ENCODE measurements around the gene CMKLR1. TPM values are rescaled to one million over a fixed set of nuclear protein-coding genes. Genes with fewer than 3 reads are reported as not detected.

Gene CMKLR1
- total RNA-seq, 4 donors from 2014 or later = 10.2 to 14.5 (median 12.6) TPM

GRCh38 chr12:108309674-108310312 is 29.3 kb downstream of the CMKLR1 start:
- intact Hi-C loops (cut with DNase I) = no loop called here
- H3K9me3 ChIP-seq = no peaks in the 10 kb centered on the region
- WGBS = 76% methylated on average over 2 of the region's 2 CpGs
- H3K27me3 ChIP-seq = no peaks in the 10 kb centered on the region
- H3K4me1 ChIP-seq = peaks cover 44 to 81% (median 71%) of the 10 kb centered on the region in 4 donors
- H3K36me3 ChIP-seq = no peaks in the 10 kb centered on the region
- TF ChIP-seq POLR2A (IDR thresholded peaks at IDR 0.05; ENCODE audit: low read depth) (no peak), POLR2AphosphoS5 (IDR thresholded peaks at IDR 0.05) (no peak), EP300 (IDR thresholded peaks at IDR 0.05) (no peak), CTCF (IDR thresholded peaks at IDR 0.05) (no peak)
- no peak overlapping the region for H3K27ac ChIP-seq (replicated peaks in 1 of 4)
- no peak overlapping the region for H3K4me3 ChIP-seq
- DNase-seq (ENCODE audit: extremely low spot score) = no peak

- no peaks in the 10 kb centered on the region for H3K36me3 ChIP-seq
- peaks cover 48 to 91% (median 74%) of the 10 kb centered on the region in 4 donors for H3K4me1 ChIP-seq
- no peak for TF ChIP-seq CTCF (IDR thresholded peaks at IDR 0.05)
- no peak for TF ChIP-seq POLR2A (IDR thresholded peaks at IDR 0.05; ENCODE audit: low read depth)
- TF ChIP-seq POLR2AphosphoS5 (IDR thresholded peaks at IDR 0.05) = no peak
- TF ChIP-seq EP300 (IDR thresholded peaks at IDR 0.05) = no peak
- no peak for DNase-seq (ENCODE audit: extremely low spot score)
- H3K9me3 ChIP-seq = no peaks in the 10 kb centered on the region
- H3K4me3 ChIP-seq = no peak overlapping the region
- H3K27ac ChIP-seq (replicated peaks in 1 of 4) = peak overlapping the region in 1 of 4 donors; percentile 36
- 68% methylated on average over 10 of the region's 10 CpGs for WGBS
- H3K27me3 ChIP-seq = no peaks in the 10 kb centered on the region
- intact Hi-C loops (cut with DNase I) = no loop called here
Measured at GRCh38 chr12:108308395-108309085, 30.6 kb downstream of the CMKLR1 start.

- 86% methylated on average over 7 of the region's 7 CpGs for WGBS
- Histone ChIP-seq H3K27me3 (no peaks in the 10 kb centered on the region), H3K27ac (replicated peaks in 1 of 4) (peak overlapping the region in 3 of 4 donors; percentile 71 to 82 (median 73)), H3K36me3 (no peaks in the 10 kb centered on the region), H3K4me1 (peaks cover 39 to 88% (median 74%) of the 10 kb centered on the region in 4 donors), H3K4me3 (no peak overlapping the region), H3K9me3 (no peaks in the 10 kb centered on the region)
- intact Hi-C loops (cut with DNase I) = no loop called here
- DNase-seq (ENCODE audit: extremely low spot score) = no peak
- TF ChIP-seq CTCF (IDR thresholded peaks at IDR 0.05) (no peak), POLR2AphosphoS5 (IDR thresholded peaks at IDR 0.05) (no peak), EP300 (IDR thresholded peaks at IDR 0.05) (no peak), POLR2A (IDR thresholded peaks at IDR 0.05; ENCODE audit: low read depth) (no peak)
Measured at GRCh38 chr12:108307006-108307405, 32.1 kb downstream of the CMKLR1 start.

- Histone ChIP-seq H3K4me1 (peaks cover 38 to 84% (median 72%) of the 10 kb centered on the region in 4 donors), H3K36me3 (no peaks in the 10 kb centered on the region), H3K27me3 (no peaks in the 10 kb centered on the region), H3K9me3 (no peaks in the 10 kb centered on the region), H3K27ac (replicated peaks in 1 of 4) (peak overlapping the region in 3 of 4 donors; percentile 71 to 82 (median 73)), H3K4me3 (no peak overlapping the region)
- TF ChIP-seq CTCF (IDR thresholded peaks at IDR 0.05) (no peak), POLR2AphosphoS5 (IDR thresholded peaks at IDR 0.05) (no peak), POLR2A (IDR thresholded peaks at IDR 0.05; ENCODE audit: low read depth) (no peak), EP300 (IDR thresholded peaks at IDR 0.05) (no peak)
- intact Hi-C loops (cut with DNase I) = no loop called here
- no peak for DNase-seq (ENCODE audit: extremely low spot score)
- WGBS = 86% methylated on average over 3 of the region's 3 CpGs
Measured at GRCh38 chr12:108306506-108306905, 32.6 kb downstream of the CMKLR1 start.
